Endothelial cell of hepatic sinusoid (primary cell): ENCODE results near the gene SLC5A4.
"Not testable (repeated sequence)": the region's sequence is repeated elsewhere in the genome, so short reads cannot be mapped to it uniquely, and the experiment has no call there.

ENCODE experiments used
- in situ Hi-C: cut with HindIII; loops from 2 replicates; pipeline ENCODE4 v1.10.0; 2017; ENCODE audit warnings: low sequenced_read_pairs

Gene SLC5A4

DNA sequence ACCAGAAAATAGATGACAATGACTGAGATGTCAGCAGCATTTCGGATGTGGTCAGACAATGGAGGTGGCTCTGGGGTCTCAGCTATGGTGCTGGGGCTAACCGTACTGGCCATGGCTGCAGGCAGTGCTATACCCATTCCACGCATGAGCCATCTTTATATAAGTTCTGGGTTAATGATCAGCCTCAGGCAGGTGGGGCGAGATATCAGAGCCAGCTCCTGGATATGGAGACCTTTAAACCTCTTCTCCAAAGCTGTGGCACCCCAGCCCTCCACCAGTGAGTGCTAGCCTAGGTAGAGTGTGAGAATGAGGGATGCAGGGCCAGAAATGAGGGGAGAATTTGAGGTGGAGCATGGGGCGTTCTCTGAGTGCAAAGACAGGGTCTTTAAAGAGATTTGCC, at the start of gene SLC5A4:
SLC5A4 (minus strand) TSS at position 131 of the 400 bp plus-strand sequence; CDS start at position 113, 18 bp downstream.
- in situ Hi-C loops = no loop called here

DNA sequence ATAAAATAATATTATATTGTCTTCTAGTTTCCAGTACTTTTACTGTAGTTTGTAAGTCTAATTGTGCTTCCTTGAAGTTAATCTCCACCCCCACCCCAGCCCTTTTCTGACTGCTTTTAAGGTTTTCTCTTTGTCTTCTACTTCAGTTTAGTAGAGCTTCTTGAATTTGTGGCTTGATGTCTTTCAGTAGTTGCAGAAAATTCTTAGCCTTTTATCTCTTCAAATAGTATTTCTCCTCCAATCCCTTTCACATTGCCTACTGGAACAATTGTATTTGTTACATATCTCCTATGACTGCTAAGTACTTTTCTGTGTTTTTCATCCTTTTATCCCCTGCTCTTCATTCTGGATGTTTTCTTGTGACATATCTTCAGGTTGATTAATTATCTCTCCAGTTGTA, 38.8 kb upstream of the SLC5A4 start:
- in situ Hi-C loops = not testable (repeated sequence)

DNA sequence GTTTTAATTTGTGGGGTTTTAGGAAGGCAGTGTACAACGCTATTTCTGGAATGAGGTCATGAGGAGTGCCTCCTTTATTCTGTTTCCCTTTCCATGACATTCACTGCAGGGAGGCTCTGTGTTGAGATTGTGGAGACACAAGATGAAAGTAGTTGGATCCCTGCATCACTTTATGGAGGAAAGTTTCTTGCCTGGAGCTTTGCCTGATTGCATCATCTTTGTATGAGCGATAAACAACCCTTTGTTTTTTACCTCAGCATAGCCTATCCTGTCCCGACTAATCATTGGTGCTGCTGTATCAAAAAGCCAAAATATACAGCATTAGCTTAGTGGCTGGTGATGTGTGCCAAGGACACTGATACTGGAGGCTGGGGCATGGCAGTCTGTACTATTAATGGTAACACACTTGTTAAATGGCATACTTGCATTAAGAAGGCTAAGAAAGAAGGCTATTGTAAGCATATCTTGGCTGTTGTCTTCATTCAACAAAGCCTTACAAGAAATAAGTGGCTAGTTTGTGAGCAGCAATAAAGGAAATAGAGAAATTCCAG, 31.2 kb upstream of the SLC5A4 start:
- in situ Hi-C loops = no loop called here

DNA sequence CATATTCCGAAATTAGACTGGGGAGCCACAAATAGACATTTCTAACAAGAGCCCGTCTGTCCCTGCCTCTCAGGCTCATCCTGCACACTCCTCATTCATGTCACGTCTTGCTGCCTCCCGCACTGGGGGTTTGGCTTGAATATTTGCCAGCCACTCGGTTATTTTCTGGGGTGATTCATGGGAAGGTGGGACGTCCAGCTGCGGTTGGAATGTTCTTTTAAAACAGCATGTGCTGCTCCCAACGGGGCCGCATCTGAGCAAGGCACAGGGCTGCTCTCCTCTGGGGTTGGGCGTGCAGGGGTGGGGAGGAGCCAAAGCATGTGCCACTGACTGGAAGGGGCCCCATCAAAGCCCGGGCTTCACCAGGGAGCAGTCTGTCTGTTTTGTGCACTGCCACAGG, 25.9 kb upstream of the SLC5A4 start:
- in situ Hi-C loops = no loop called here

DNA sequence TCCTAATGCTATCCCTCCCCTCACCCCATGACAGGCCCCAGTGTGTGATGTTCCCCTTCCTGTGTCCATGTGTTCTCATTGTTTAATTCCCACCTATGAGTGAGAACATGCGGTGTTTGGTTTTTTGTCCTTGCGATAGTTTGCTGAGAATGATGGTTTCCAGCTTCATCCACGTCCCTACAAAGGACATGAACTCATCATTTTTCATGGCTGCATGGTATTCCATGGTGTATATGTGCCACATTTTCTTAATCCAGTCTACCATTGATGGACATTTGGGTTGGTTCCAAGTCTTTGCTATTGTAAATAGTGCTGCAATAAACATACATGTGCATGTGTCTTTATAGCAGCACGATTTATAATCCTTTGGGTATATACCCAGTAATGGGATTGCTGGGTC, 20.2 kb upstream of the SLC5A4 start:
- in situ Hi-C loops = not testable (repeated sequence)

DNA sequence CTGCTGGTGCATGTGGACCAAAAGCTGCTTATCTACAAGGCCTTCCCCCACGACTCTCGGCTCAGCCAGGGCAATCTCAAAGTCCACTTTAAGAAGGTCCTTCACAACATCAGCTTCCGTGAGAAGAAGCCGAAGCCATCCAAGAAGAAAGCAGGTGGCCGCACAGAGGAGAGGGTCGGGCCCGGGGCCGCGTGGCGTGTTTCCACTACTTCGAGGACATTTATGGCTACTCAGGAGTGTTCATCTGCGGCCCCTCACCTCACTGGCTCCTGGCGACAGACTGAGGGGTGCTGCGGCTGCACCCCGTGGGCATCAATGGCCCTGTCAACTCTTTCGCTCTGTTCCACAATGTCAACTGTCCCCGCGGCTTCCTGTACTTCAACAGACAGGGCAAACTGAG, 16.2 kb upstream of the SLC5A4 start:
- in situ Hi-C loops = no loop called here

DNA sequence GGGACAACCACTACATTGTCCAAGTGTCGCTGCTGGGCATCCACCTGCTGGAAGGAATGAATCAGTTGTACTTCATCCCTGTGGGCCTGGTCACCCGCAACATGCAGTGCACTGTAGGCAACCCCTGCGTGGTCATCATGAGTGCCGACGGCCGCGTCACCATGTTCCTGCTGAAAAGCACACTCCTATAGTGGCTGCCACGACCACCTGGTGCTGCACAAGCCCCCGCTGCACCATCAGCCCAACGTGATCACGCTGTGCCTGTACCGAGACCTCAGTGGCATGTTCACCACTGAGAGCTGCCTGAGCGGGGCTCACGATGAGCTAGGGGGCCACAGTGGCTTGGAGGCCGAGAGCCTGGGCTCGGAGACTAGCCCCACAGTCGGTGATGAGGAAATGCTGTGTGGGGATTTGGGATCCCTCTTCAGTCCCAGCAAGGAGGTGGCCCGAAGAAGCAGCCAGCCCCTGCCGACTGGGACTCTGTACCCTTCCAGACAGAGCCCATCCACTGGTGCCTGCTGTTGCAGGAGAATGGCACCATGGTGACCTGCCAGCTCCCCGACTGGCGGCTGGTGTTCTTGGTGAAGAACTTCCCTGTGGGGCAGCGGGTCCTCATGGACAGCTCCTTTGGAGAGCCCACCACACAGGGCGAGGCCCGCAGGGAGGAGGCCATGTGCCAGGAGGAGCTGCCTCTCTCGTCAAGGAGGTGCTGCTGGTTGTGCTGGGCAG, 15.7 kb upstream of the SLC5A4 start:
- in situ Hi-C loops = no loop called here

DNA sequence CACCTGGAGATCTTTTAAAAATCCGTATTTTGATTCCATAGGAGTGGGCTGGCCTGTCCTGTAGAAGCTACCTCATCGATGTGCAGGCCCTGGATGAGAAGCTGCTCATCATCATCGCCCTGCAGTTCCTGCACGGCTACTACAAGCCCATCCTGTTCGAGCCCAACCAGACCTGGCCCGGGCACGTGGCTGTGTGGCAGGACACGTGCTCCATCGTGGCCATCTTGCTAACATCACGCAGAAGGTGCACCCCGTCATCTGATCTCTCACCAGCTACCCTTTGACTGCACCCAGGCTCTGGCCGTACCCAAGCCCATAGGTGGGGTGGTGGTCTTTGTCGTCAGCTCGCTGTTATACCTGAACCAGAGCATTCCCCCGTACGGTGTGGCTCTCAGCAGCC, 14.2 kb upstream of the SLC5A4 start:
- in situ Hi-C loops = loop anchor here (5.0 kb wide), 1 partner anchor 57 kb away; no protein-coding TSS in a partner anchor

DNA sequence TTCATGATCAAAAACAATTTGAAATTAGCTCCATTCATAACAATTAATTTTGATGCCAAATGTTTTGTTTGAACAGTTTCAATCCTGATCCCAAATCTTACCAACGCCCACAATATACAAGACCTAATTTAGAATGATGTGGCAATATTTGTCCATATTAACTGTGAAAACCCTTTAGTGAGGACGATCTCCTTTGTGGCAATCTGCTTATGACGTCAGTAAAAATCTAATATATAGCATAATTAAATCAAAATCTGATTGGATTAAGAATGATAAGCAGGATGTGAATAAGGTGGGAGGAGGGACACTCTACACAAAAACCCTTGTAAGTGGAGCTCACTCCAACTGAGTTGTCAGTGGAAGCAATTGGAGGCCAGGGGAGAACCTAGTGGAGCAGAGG, 11.9 kb upstream of the SLC5A4 start:
- in situ Hi-C loops = loop anchor here (5.0 kb wide), 1 partner anchor 55 kb away; no protein-coding TSS in a partner anchor

DNA sequence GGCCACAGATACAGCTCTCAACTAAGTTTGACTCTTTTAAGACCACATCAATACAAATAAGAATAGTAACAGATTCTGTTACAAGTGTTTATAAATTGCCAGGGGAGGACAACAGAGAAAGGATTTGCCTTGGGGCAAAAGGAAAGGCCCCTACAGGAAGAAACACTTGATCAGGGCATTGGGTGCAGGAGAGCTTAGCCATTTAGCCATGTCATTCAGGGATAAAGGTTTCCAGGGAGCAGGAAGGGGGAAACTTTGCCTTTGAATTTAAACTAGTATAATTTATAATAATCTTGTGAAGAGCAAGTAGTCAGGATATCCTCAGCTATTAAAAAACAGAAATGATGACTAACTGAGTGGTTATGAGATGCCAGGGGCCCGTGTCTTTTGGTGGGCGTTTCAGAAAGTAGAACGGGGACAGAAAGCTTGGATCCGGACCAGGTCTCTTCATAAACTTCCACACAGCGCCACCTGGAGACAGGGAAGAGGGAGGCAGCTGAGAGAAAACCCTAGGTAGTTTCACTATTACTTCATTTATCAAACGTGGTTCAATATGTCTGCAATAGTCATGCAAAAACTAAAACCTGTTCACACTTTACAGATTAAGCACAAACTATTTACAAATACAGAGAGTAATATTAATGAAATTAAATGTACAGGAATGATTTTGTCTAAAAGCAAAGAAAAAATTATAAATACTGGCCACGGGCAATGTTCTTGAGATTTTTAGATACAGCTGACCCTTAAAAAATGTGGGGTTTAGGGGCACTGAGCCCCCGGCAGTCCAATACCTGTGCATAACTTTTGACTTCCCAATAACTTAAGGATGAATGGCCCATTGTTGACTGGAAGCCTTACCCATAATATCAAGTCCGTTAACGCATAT, 11.0 kb upstream of the SLC5A4 start:
- in situ Hi-C loops = loop anchor here (5.0 kb wide), 1 partner anchor 54 kb away; no protein-coding TSS in a partner anchor

DNA sequence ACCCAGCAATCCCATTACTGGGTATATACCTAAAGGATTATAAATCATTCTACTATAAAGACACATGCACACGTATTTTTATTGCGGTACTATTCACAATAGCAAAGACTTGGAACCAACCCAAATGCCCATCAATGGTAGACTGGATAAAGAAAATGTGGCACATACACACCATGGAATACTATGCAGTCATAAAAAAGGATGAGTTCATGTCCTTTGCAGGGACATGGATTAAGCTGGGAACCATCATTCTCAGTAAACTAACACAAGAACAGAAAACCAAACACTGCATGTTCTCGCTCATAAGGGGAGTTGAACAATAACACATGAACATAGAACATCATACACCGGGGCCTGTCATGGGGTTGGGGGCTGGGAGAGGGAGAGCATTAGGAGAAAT, 8.5 kb upstream of the SLC5A4 start:
- in situ Hi-C loops = not testable (repeated sequence)

DNA sequence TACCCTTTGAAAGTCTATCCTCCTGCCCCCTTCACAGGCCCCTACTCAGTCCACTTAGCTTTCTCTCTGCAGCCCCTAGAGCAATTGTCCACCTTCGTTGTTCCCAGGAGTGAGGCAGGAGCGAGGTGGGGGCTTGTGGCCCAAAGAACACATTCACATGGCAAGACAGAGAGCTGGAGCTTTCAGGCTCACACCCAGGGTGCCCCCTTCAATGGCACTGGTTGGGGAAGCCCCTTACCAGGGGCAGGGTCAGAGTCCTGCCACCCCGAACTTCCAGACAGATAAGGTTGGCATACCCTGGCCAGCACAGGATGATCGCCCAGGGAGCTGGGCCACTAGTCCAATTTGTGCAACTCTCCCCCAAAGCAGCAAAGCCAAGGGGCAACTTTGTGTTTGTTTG, 6.2 kb upstream of the SLC5A4 start:
- in situ Hi-C loops = no loop called here

DNA sequence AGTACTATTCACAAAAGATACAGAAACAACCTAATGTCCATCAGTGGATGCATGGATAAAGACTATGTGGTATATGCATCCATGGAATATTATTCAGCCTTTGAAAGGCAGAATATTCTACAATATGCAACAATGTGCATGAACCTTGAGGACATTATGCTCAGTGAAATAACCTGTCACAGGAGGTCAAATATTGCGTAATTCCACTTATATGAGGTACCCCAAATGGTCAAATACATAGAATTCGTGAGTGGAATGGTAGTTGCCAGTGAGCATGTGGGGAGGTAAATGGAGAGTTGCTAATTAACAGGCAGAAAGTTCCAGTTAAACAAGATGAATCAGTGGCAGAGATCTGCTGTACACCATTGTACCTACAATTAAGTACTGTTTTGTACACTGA, 3.6 kb upstream of the SLC5A4 start:
- in situ Hi-C loops = no loop called here

DNA sequence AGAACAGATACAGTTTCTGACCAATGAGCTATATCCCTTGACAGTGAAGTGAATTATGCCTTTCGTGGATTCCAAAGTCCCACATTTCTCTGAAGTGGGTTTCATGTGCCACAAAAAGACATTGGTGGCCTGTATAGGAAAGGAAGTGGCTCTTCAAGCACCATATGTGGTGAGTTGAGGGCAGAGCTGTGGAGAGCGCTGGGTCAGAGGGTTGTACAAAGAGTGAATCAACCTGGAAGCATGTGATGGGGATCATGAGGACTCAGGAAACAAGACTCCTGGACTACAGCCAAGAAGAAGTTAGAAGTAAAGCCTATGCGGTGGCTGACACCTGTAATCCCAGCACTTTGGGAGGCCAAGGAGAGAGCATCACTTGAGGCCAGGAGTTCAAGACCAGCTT, 579 bp upstream of the SLC5A4 start:
- in situ Hi-C loops = no loop called here

DNA sequence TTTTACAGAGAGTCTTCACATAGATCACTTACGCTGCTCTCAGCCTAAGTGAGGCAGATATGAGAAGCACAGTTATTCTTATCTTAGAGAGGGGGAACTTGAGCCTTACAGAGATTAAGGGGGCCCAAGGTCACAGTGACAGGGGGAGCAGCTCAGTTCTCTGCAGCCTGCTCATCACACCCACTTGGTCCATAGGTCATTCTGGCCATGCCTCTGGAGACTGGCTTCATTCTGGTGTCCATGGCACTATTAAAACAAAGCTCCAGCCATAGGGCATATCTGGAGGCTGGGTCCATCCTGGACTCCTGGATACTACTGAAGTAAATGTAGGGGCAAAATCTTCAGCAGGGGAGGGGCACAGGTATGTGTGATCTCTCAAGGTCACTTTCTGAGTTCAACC, 5.9 kb downstream of the SLC5A4 start:
- in situ Hi-C loops = no loop called here

DNA sequence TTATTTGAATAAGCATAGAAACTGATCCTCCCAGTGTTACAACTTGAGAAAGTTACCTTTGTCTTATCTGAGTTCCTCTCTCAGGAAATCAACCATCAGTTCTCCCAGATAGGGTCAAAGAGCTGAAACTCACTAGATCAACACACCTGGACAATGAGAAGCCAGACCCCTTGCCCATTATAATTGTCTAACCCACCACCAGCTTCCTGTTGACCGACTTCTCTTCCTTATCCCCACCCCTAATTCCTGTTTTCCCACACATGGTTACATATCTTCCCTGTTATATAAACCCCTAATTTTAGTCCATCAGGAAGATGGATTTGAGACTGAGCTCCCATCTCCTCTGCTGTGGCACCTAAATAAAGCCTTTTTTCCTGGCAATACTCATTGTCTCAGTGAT, 6.9 kb downstream of the SLC5A4 start:
- in situ Hi-C loops = no loop called here

DNA sequence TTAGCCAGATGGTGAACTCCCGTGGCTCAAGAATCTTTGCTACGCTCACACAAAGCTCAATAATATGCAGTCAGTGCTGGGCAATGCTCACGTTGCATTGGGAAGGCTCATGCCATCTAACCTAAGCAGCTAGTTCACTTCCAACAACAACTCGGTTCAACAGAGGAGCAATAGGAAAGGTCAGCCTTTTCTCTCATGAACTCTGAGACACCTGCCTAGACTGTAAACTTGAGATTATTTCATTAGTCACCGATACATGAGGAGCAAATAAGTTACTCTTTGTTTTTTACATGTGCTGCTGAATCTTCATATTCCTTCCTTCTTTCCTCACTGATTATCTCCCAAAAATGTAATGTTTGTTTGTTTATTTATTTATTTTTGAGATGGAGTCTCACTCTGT, 9.0 kb downstream of the SLC5A4 start:
- in situ Hi-C loops = no loop called here

DNA sequence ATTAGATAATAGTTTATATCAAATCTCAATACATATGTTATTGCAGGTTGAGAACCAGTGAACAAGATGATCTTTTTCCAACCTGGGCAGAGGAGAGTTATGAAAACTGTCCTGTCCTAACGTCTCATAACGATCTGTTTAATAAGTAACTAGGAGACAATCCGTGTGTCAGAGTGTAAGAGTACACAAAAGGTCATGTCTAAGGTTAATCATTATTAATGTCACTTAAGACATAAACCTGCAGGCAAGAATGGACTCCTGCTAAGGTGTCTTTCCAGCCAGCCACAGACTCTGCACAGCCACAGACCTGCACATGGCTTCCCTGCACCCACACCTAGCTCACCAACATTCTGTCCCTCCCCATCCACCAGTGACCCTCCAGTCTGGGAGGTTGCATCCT, 10.1 kb downstream of the SLC5A4 start:
- in situ Hi-C loops = no loop called here

DNA sequence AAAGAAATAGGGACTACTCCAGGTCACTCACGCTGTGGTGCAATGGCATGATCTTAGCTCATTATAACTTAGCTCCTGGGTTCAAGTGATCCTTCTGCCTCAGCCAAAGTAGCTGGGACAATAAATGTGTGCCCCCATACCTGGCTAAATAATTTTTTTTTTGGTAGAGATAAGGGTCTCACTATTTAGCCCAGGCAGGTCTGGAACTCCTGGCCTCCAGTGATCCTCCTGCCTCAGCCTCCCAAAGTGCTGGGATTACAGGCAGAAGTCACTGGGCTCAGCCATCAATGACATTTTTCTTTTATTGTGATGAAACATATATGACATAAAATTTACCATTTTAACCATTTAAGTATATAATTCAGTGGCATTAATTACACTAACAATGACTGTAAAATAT, 10.6 kb downstream of the SLC5A4 start:
- in situ Hi-C loops = no loop called here

DNA sequence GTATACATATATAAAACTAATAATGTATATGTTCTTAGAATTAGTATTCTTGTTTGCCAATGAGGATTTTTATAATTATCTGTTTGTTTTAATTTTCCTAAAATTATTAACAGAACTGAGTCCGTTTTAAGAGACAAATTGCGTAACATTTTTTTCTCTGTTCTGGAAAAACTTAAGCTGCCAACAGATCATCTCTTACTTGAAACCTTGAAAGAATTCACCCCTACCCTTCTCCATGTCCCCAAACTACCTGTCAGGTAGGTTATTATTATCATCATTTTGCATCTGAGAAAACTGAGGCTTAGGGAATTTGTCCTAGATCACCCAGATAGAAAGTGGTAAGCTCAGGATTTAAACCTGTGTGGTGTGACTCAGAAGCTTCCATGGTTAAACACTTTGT, 14.7 kb downstream of the SLC5A4 start:
- in situ Hi-C loops = no loop called here

DNA sequence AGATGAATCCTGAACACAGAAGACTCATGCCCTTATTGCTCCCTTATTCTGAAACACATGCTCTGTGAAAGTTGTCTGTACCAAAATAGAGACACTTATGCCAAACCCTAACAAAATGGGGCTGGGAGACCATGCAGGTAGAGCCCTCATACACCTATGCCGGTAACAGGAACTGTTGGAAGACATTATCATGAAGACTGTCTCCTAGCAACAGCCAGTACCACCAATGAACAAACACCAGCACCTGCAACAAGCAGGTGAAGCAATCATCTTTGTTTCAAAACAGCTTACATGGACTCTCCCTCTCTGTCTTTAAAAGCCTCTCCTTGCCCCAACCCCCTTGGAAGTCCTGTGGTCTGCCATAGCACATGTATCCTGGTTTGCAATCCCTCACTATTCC, 17.2 kb downstream of the SLC5A4 start:
- in situ Hi-C loops = no loop called here

DNA sequence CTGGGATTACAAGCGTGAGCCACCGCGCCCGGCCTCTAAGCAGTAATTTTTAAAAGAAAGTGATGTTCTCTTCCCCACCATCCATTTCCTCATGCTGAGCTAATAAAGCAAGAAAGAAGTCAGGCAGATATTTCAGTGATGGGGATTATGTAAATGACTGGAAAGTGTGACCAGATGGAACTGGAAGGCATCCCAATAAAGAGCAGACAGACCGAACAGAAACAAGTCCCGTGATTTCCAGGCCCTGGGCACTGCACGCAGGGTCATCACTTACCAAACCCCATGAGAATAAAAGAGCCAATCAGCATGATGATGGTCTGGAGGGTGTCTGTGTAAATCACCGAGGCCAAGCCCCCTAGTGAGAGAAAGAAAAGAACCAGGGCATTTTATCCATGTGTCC, 18.2 kb downstream of the SLC5A4 start:
- in situ Hi-C loops = no loop called here
